Measurements from ENCODE around the gene NAXD.

- TF ChIP-seq POLR2A (IDR thresholded peaks at IDR 0.05; ENCODE audit: low read length) (no peak), GATA1 (IDR thresholded peaks at IDR 0.05; ENCODE audit: low read depth, low read length) (no peak)
These were observed 34.5 kb upstream of the NAXD start for GRCh38 chr13:110580800-110581199.
